NB4 (cell line): Measurements from ENCODE around the gene MYL4.

ENCODE experiments used
- DNase-seq: peaks from one replicate; pipeline ENCODE4 v3.0.0; 2010; ENCODE audit warnings: low read depth
- H3K4me3 ChIP-seq: one replicate; pipeline ENCODE4 v1.5.1; 2011; ENCODE audit warnings: mild to moderate bottlenecking, low read depth, low read length, moderate library complexity
- MYC ChIP-seq: IDR thresholded peaks from 2 replicates; pipeline ENCODE4 v1.6.1; 2011; ENCODE audit warnings: low read depth, low read length
- POLR2A ChIP-seq: IDR thresholded peaks from 2 replicates; pipeline ENCODE4 v1.6.1; 2011; ENCODE audit warnings: mild to moderate bottlenecking; ENCODE audit not compliant: insufficient read length; ENCODE audit errors: extremely low read depth
- TF ChIP-seq, protein P1 (sequence below): IDR thresholded peaks from one replicate; pipeline ENCODE4 v1.5.1; 2012; ENCODE audit warnings: low read depth, low read length
- TF ChIP-seq, protein P2 (sequence below): IDR thresholded peaks from 2 replicates; pipeline ENCODE4 v1.6.1; 2011; ENCODE audit warnings: low read depth, low read length

The MYL4 gene

DNA sequence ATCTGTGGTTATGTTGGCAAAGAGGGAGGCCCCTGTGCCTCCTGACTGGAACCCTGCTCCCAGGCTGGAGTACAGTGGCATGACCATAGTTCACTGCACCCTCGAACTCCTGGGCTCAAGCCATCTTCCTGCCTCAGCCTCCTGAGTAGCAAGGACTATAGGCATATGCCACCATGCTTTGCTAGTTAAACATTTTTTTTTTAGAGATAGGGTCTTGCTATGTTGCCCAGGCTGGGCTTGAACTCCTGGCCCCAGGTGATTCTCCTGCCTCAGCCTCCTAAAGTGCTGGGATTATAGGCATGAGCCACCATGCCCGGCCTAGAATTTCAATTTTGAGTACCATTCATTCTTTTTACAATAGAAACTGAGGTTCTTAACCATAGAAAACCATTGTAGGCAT lies 23.3 kb downstream of the MYL4 start:
- no peak for DNase-seq
- no peak for TF ChIP-seq MYC
- TF ChIP-seq, protein P1, sequence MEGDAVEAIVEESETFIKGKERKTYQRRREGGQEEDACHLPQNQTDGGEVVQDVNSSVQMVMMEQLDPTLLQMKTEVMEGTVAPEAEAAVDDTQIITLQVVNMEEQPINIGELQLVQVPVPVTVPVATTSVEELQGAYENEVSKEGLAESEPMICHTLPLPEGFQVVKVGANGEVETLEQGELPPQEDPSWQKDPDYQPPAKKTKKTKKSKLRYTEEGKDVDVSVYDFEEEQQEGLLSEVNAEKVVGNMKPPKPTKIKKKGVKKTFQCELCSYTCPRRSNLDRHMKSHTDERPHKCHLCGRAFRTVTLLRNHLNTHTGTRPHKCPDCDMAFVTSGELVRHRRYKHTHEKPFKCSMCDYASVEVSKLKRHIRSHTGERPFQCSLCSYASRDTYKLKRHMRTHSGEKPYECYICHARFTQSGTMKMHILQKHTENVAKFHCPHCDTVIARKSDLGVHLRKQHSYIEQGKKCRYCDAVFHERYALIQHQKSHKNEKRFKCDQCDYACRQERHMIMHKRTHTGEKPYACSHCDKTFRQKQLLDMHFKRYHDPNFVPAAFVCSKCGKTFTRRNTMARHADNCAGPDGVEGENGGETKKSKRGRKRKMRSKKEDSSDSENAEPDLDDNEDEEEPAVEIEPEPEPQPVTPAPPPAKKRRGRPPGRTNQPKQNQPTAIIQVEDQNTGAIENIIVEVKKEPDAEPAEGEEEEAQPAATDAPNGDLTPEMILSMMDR, result no peak
- TF ChIP-seq, protein P2, sequence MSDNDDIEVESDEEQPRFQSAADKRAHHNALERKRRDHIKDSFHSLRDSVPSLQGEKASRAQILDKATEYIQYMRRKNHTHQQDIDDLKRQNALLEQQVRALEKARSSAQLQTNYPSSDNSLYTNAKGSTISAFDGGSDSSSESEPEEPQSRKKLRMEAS, result no peak
- TF ChIP-seq POLR2A, result no peak

DNA sequence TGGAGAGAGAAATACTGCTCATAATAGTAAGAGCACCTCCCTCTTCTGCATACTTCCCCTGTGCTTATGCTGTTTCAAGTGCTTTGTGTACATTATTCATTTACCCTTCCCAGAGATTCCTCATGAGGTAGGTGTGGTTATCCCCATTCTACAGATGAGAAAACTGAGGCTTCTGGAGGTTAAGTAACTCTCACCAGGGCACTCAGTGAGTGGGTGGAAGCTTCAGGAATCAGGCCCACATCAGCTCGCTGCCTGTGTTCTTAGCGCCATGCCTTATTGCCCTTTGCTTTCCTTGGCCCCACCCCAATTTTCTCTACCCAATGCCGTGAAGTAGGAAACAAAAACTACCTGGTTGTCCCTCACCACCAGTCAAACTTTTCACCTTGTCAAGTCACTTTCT lies 26.4 kb downstream of the MYL4 start:
- TF ChIP-seq POLR2A (no peak), MYC (no peak)
- TF ChIP-seq, protein P2, result no peak
- TF ChIP-seq, protein P1, result no peak
- H3K4me3 ChIP-seq, result no peak overlapping the region
- DNase-seq, result no peak

More for the DNA sequence above, 23.3 kb downstream of the MYL4 start:
- no peak overlapping the region for H3K4me3 ChIP-seq

DNA sequence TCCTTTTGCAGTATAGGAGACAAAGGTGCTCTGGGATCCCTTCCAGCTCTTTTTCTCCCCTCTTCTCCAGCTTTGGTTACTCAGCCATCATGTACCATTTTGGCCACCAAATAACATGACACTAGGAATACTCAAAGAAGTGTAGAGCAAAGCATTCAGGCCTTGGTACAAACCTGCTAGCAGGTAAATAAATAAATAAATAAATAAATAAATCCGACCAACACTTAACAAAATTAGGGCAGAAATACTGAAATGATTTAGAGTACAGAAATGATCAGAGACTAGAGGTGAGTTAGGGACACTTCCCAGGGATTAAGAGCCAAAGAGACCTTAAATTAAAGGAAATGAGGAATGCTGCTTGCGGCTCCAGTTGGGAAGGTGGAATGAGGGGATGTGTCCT lies 26.8 kb downstream of the MYL4 start:
- no peak for DNase-seq
- no peak overlapping the region for H3K4me3 ChIP-seq
- TF ChIP-seq, protein P2, result no peak
- TF ChIP-seq, protein P1, result no peak
- no peak for TF ChIP-seq MYC
- no peak for TF ChIP-seq POLR2A

DNA sequence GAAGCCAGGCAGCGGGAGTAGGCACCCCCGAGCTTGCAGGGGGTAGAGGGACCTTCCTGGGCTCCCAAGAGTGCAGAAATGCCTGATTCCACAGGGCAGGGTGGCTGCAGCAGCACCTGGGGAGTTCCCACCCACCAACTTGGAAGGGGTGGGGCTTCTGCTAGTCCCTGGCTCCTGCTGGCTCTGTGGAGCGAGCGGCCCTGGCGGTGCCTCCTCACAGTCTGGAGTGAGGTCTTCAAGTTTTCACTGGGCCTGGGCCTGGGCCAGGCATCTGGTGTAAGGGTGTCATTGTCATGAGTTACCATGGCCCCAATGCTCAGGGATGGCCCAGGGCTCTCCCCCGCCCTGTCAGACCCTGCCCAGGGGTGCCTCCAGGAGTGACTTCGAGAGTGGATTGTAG lies 28.7 kb downstream of the MYL4 start:
- no peak overlapping the region for H3K4me3 ChIP-seq
- TF ChIP-seq POLR2A (no peak), MYC (no peak)
- TF ChIP-seq, protein P1, result no peak
- TF ChIP-seq, protein P2, result no peak
- DNase-seq, result no peak

DNA sequence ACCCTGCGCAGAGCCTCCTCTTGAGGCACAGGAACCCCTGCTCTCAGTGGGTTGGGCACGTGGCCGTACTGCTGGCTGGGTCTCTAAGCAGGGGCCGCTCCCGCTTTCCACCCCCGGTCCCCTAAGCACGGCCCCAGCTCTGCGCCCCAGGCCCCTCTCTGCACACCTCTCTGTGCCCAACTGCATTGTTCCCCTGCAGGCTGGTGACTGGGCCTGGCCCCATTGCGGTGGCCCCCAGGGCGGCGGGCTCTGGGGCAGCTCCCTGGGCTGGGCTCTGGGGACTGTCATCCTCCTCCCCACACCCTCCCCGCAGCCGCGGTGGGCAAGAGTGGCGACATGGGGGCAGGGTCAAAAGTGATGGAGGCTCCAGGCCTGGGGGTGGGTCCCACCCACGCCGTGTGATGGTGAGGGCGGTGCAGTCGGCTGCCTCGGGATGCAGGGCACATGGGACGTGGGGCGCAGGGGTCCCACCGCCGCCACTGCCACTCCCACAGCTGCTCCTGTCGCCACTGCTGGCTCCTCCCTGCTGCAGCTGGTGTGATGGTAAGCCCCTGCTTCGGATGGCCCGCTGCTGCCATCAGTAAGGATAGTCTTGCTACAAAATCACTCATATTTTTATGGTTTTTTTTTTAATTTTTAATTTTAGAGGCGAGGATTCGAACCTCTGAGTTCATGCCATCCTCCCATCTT lies 29.3 kb downstream of the MYL4 start:
- H3K4me3 ChIP-seq, result no peak overlapping the region
- TF ChIP-seq MYC, result no peak
- no peak for TF ChIP-seq POLR2A
- TF ChIP-seq, protein P1, result no peak
- DNase-seq, result no peak

DNA sequence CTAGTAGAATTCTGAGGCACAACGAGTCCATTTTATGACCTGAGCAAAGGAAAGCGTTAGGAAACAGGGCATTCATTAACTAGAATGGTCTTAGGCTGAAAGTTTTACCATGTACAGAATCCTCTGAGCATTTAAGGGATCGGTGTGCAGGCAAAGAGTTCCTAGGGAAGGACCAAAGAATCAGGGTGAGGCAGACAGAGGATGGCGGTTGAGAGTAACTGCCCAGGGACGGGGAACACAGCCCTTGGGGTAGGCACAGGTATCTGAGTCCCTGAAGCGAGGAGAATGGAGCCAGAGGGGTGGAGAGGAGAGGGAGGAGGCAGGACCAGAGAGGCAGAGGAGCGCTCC lies 30.4 kb downstream of the MYL4 start:
- no peak overlapping the region for H3K4me3 ChIP-seq
- TF ChIP-seq MYC (no peak), POLR2A (no peak)
- TF ChIP-seq, protein P1, result no peak
- TF ChIP-seq, protein P2, result no peak

More for the DNA sequence above, 30.4 kb downstream of the MYL4 start:
- DNase-seq, result no peak
